SK-N-MC (cell line): Measurements from ENCODE around the gene NHS.

ENCODE experiments used
- EZH2 ChIP-seq: fragments of 200-600 bp; sonication (generic); IDR thresholded peaks from one replicate; pipeline ENCODE4 v1.6.1; 2017; ENCODE audit warnings: antibody characterized with exemption
- POLR2AphosphoS5 ChIP-seq: IDR thresholded peaks from 2 replicates; pipeline ENCODE4 v1.6.1; 2012; ENCODE audit warnings: mild to moderate bottlenecking, low read depth, low read length, borderline replicate concordance

- TF ChIP-seq POLR2AphosphoS5 = no peak
- TF ChIP-seq EZH2 = no peak
Measured at GRCh38 chrX:17597327-17597726, 222.3 kb downstream of the NHS start.
